GM18951 (cell line): ENCODE data around the gene TESMIN.

ENCODE experiments used
- POLR2A ChIP-seq: IDR thresholded peaks from 4 replicates; pipeline ENCODE4 v1.6.1; 2011; ENCODE audit warnings: mild to moderate bottlenecking; ENCODE audit not compliant: insufficient read length, insufficient read depth; ENCODE audit errors: extremely low read depth
- in situ Hi-C: fragments of 300-500 bp; cut with MboI; formaldehyde crosslinking; loops from one replicate; pipeline ENCODE4 v1.12.0; 2022; ENCODE audit warnings: low sequenced_read_pairs, mixed read lengths, inconsistent platforms; ENCODE audit not compliant: unreplicated experiment

Gene TESMIN

GRCh38 chr11:68751004-68751325 is 355 bp downstream of the TESMIN start:
- no peak for TF ChIP-seq POLR2A
- in situ Hi-C loops, result no loop called here

DNA sequence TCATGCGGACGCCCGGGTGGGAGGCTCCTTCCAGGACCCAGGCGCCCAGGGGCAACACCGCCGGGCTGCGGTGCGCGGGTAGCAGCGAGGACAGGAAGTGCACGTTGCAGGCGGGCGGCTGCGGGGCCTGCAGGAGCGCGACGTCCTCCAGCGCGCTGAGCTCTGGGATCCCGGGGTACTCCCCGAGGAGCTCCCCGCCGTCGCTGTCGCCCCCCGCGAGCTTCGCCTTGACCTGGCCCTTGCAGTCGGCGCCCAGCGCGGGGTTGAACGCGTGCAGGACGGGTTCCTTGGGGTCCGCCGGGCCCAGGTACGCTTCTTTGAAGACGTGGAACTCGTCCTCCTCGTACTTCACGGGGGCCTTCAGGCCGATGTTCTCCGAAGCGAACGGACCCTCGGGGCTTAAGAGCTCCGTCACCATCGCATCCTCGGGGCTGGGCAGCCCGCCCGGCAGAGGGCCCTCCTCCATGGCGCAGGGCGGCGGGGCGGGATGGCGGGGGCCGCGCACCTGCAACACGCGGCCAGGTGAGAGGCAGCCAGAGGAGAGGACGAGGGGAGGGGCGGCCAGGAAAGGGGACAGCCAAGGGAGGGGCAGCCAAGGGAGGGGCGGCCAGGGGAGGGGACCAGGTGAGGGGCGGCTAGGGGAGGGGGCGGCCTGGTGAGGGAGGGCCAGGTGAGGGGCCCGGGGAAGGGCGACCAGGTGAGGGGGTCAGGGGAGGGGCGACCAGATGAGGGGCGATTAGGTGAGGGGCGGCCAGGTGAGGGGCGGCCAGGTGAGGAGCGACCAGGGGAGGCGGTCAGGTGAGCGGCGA is 921 bp downstream of the TESMIN start:
- TF ChIP-seq POLR2A, result no peak
- in situ Hi-C loops, result no loop called here

DNA sequence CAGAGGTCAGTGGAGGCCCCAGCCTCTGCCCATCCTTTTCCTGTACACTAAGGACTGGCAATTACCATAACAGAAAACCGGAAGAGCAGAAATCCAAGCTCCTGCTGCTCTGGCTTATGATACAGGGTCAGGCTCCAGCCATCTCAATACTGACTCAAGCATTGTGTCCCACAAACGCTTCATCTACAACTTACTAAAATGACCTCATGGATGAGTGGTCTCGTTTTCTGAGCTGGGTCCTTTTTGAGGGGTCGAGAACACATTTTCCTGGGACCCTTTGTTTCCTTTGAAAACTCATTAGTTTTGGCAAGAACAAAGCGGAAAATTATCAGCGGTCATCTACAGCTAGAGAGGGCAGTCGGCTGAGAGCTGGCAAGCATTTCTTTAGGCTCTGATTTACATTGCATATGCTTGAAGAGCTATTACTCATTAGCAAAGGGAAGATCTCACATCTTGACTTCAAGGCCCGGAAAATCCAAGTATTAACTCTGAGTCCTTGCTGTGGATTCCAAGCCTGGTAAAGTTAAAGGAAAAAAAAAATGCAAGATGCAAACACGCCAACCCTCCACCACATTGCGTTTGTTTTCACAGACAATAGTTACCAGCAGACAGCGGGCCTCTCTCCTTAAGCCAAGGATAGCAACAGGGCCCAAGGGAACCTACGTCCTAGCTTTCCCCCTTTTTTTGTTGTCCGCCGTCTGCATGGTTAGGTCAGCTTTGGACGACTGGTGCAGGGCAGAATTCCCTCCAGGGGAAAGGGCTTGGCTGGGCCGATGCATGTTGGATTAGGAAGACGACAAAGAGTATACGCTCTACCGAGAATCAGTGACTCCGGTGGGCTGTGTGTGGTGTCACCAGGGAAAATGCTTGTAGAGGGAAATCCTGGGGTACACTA is 1.8 kb downstream of the TESMIN start:
- no peak for TF ChIP-seq POLR2A
- in situ Hi-C loops, result no loop called here

- TF ChIP-seq POLR2A, result no peak
- in situ Hi-C loops, result no loop called here
These were observed 3.3 kb downstream of the TESMIN start for GRCh38 chr11:68748061-68748460.

GRCh38 chr11:68743539-68743938 is 7.8 kb downstream of the TESMIN start:
- no peak for TF ChIP-seq POLR2A
- in situ Hi-C loops, result no loop called here

- TF ChIP-seq POLR2A, result no peak
- in situ Hi-C loops, result no loop called here
These were observed 9.9 kb downstream of the TESMIN start for GRCh38 chr11:68741463-68741862.

GRCh38 chr11:68735646-68736045 is 15.7 kb downstream of the TESMIN start:
- in situ Hi-C loops, result no loop called here
- TF ChIP-seq POLR2A, result no peak

GRCh38 chr11:68735125-68735524 is 16.2 kb downstream of the TESMIN start:
- no peak for TF ChIP-seq POLR2A
- in situ Hi-C loops, result no loop called here

DNA sequence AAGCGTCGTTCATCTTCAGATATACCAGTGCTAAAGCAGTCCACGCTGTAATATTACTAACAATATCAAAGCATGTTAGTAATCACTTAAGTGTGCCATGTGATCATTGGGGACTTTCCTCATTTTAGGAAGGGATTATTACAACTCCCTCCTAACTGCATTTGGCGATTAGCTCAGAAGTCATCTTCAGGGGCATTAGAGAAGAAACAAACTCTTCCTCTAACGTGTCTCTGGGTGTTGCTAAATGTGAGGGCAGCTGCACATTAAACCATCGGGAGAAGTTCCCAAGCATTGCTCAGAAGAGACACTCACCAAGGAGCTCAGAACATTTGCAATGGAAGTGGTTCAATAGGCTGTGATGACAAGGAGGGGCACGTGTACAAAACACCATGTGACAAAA is 17.2 kb downstream of the TESMIN start:
- in situ Hi-C loops, result no loop called here
- TF ChIP-seq POLR2A, result no peak

- TF ChIP-seq POLR2A, result no peak
These were observed 23.5 kb downstream of the TESMIN start for GRCh38 chr11:68727783-68728182.

GRCh38 chr11:68724293-68724692 is 27.0 kb downstream of the TESMIN start:
- no peak for TF ChIP-seq POLR2A
- in situ Hi-C loops, result no loop called here

More at GRCh38 chr11:68727783-68728182, 23.5 kb downstream of the TESMIN start:
- in situ Hi-C loops, result no loop called here

GRCh38 chr11:68722143-68722542 is 29.2 kb downstream of the TESMIN start:
- in situ Hi-C loops, result no loop called here
- no peak for TF ChIP-seq POLR2A

- in situ Hi-C loops, result no loop called here
- no peak for TF ChIP-seq POLR2A
These were observed 30.2 kb downstream of the TESMIN start for GRCh38 chr11:68721075-68721474.
